SK-N-SH (cell line): ENCODE measurements around the gene ALPG. TPM values are rescaled to one million over a fixed set of nuclear protein-coding genes. Genes with fewer than 3 reads are reported as not detected.
A peak's percentile ranks its signal among the peaks of the same experiment; 100 is the strongest.

Source experiments
- CTCF ChIA-PET: fragments of 300-600, 350-600 bp; formaldehyde crosslinking; extraction: SDS; loops from one replicate; lab custom pipeline; 2021; lab: Yijun Ruan, JAX
- POLR2A ChIA-PET: fragments of 350-600 bp; sonication (Branson Sonifier 250); formaldehyde crosslinking; extraction: SDS; loops from one replicate; lab custom pipeline; 2020; ENCODE audit warnings: antibody characterized with exemption, inconsistent platforms; lab: Yijun Ruan, JAX
- DNase-seq: peaks from one replicate; pipeline ENCODE4 v3.0.0; 2012
- H2AFZ ChIP-seq: fragments of 200-600 bp; sonication (generic); 2 replicates; pipeline ENCODE4 v1.8.1; 2016; ENCODE audit warnings: antibody characterized with exemption, mild to moderate bottlenecking, low read depth
- H3F3A ChIP-seq: fragments of 200-600 bp; sonication (generic); replicated peaks from 2 replicates; pipeline ENCODE3; 2016; ENCODE audit warnings: antibody characterized with exemption, mild to moderate bottlenecking; ENCODE audit not compliant: insufficient read depth
- H3K27ac ChIP-seq, 2 experiments: fragments of 200-500 bp in 1 of 2; fragments of 200-600 bp in 1 of 2; sonication (Bioruptor generic) in 1 of 2; sonication (generic), shearing (Covaris generic) in 1 of 2; 2 replicates each; pipeline versions ENCODE4 v1.5.1 to v1.6.1; 2014 to 2016; ENCODE audit warnings: low read depth in 2 of 2, inconsistent platforms in 1 of 2, low read length in 1 of 2, mild to moderate bottlenecking in 1 of 2, mixed read lengths in 1 of 2
- H3K27me3 ChIP-seq: fragments of 200-600 bp; sonication (generic), shearing (Covaris generic); 2 replicates; pipeline ENCODE4 v1.6.1; 2016; ENCODE audit warnings: mixed run types; ENCODE audit not compliant: insufficient read depth
- H3K36me3 ChIP-seq, 2 experiments: fragments of 200-500 bp in 1 of 2; fragments of 200-600 bp in 1 of 2; sonication (Bioruptor generic) in 1 of 2; sonication (generic) in 1 of 2; replicated peaks in 1 of 2; 2 replicates each; pipeline versions ENCODE3 to v1.5.1; 2014 to 2016; ENCODE audit warnings: low read length in 1 of 2, mild to moderate bottlenecking in 1 of 2; ENCODE audit not compliant: insufficient read depth in 2 of 2, control insufficient read depth in 1 of 2
- H3K4me1 ChIP-seq, 2 experiments: fragments of 200-500 bp in 1 of 2; fragments of 200-600 bp in 1 of 2; sonication (Bioruptor generic) in 1 of 2; sonication (generic), shearing (Covaris generic) in 1 of 2; 2 replicates each; pipeline versions ENCODE4 v1.5.1 to v1.6.1; 2014 to 2016; ENCODE audit warnings: low read depth in 1 of 2, low read length in 1 of 2, mixed run types in 1 of 2; ENCODE audit not compliant: insufficient read depth in 2 of 2, control insufficient read depth in 1 of 2
- H3K4me2 ChIP-seq: fragments of 200-600 bp; sonication (generic), shearing (Covaris generic); 2 replicates; pipeline ENCODE4 v1.6.1; 2017; ENCODE audit warnings: mixed run types
- H3K4me3 ChIP-seq, 2 experiments: fragments of 200-500 bp in 1 of 2; fragments of 200-600 bp in 1 of 2; sonication (Bioruptor generic) in 1 of 2; sonication (generic), shearing (Covaris generic) in 1 of 2; 2 replicates each; pipeline versions ENCODE4 v1.5.1 to v1.8.1; 2014 to 2016; ENCODE audit warnings: low read depth in 2 of 2, inconsistent platforms in 1 of 2, low read length in 1 of 2, mild to moderate bottlenecking in 1 of 2, mixed read lengths in 1 of 2, moderate library complexity in 1 of 2
- H3K79me2 ChIP-seq: fragments of 200-600 bp; sonication (generic); 2 replicates; pipeline ENCODE4 v1.8.1; 2017; ENCODE audit warnings: mild to moderate bottlenecking; ENCODE audit not compliant: insufficient read depth
- H3K9ac ChIP-seq: fragments of 200-600 bp; sonication (generic); 2 replicates; pipeline ENCODE4 v1.6.1; 2017; ENCODE audit warnings: mixed run types
- H3K9me2 ChIP-seq: fragments of 200-600 bp; sonication (generic); 2 replicates; pipeline ENCODE4 v1.6.1; 2017; ENCODE audit warnings: mixed run types
- H3K9me3 ChIP-seq: fragments of 200-600 bp; sonication (generic); 2 replicates; pipeline ENCODE4 v1.6.1; 2017; ENCODE audit warnings: mixed run types, mild to moderate bottlenecking, moderate library complexity
- H4K20me1 ChIP-seq: fragments of 200-600 bp; sonication (generic); 2 replicates; pipeline ENCODE4 v1.6.1; 2017; ENCODE audit warnings: mild to moderate bottlenecking, mixed run types; ENCODE audit not compliant: insufficient read depth
- CHD2 ChIP-seq: fragments of 150-350 bp; IDR thresholded peaks from 2 replicates; pipeline ENCODE4 v1.6.1; 2018; ENCODE audit warnings: low read length; ENCODE audit not compliant: partially characterized antibody
- FOSL2 ChIP-seq: IDR thresholded peaks from 2 replicates; pipeline ENCODE4 v1.4.0; 2012; ENCODE audit warnings: low read depth, mild to moderate bottlenecking, moderate library complexity, borderline replicate concordance
- FOXJ3 ChIP-seq: sonication (generic); formaldehyde crosslinking; IDR thresholded peaks from 2 replicates; pipeline ENCODE4 v1.5.1; 2020; ENCODE audit warnings: mild to moderate bottlenecking, missing genetic modification reagents
- FOXM1 ChIP-seq: IDR thresholded peaks from 2 replicates; pipeline ENCODE4 v1.4.0; 2012; ENCODE audit warnings: low read depth, mild to moderate bottlenecking
- MXI1 ChIP-seq: IDR thresholded peaks from 2 replicates; pipeline ENCODE4 v1.6.1; 2012; ENCODE audit warnings: mild to moderate bottlenecking, low read depth, low read length, improper control_type of control experiment
- NFIC ChIP-seq: IDR thresholded peaks from 2 replicates; pipeline ENCODE4 v1.4.0; 2012; ENCODE audit warnings: borderline replicate concordance
- RAD21 ChIP-seq: IDR thresholded peaks from 2 replicates; pipeline ENCODE4 v1.6.1; 2012; ENCODE audit warnings: mild to moderate bottlenecking, low read length
- RXRA ChIP-seq: IDR thresholded peaks from 2 replicates; pipeline ENCODE4 v1.4.0; 2012; ENCODE audit warnings: low read depth, mild to moderate bottlenecking, borderline replicate concordance
- SIN3A ChIP-seq: IDR thresholded peaks from 2 replicates; pipeline ENCODE4 v1.6.1; 2012; ENCODE audit warnings: low read depth, mild to moderate bottlenecking, low read length, moderate library complexity, borderline replicate concordance
- TAF1 ChIP-seq: IDR thresholded peaks from 2 replicates; pipeline ENCODE4 v1.6.1; 2012; ENCODE audit warnings: low read depth, mild to moderate bottlenecking, low read length, moderate library complexity, borderline replicate concordance
- TCF12 ChIP-seq: IDR thresholded peaks from 2 replicates; pipeline ENCODE4 v1.4.0; 2012
- TEAD4 ChIP-seq: IDR thresholded peaks from 2 replicates; pipeline ENCODE4 v1.4.0; 2012; ENCODE audit warnings: mild to moderate bottlenecking, borderline replicate concordance; ENCODE audit not compliant: insufficient read depth
- YY1 ChIP-seq: IDR thresholded peaks from 2 replicates; pipeline ENCODE4 v1.4.0; 2012; ENCODE audit warnings: low read depth, mild to moderate bottlenecking
- WGBS: methylation state at CpG from one replicate; pipeline ENCODE4 v1.1.6; 2017; ENCODE audit warnings: low lambda C conversion rate; 5-methylcytosine and 5-hydroxymethylcytosine counted together
- polyA plus RNA-seq, 3 experiments: library from polyadenylated mRNA; depleted of rRNA; stranded (reverse); fragments of >200 nt; gene quantifications; 2 replicates each; pipeline ENCODE4 v1.2.3, GENCODE V29; 2012
- TF ChIP-seq, protein P1 (sequence below): fragments of 200-600 bp; sonication (generic); IDR thresholded peaks from 2 replicates; pipeline ENCODE4 v1.6.1; 2017; ENCODE audit warnings: antibody characterized with exemption, mild to moderate bottlenecking, moderate library complexity
- TF ChIP-seq, protein P2 (sequence below): fragments of 150-350 bp; IDR thresholded peaks from 2 replicates; pipeline ENCODE4 v1.6.1; 2016; ENCODE audit warnings: mild to moderate bottlenecking, low read depth, low read length

Gene ALPG
- polyA plus RNA-seq, 1 of the 3 experiments (the other 2 are of a cell fraction) = not detected

DNA sequence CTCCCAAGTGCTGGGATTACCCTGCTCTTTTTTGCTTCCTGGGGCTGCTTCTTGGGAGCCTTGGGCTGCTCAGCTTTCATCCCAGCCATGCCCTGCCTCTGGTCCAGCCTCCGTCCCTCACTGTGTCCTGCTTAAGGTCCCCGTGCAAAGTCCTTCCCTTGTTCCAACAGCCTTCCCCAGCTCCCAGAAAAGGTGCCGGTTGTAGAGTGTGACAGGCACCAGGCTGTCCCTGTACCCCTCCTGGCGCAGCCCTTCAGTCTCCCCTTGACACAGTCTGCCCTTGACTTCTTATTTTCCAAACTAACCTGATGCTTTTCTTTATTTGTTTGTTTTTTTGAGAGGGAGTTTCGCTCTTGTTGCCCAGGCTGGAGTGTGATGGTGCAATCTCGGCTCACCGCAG is 29.2 kb downstream of the ALPG start:
- Histone ChIP-seq H3K4me2 (no peak overlapping the region), H2AFZ (no peak overlapping the region), H3K4me3 (no peak overlapping the region), H3K9ac (no peak overlapping the region), H3K36me3 (no peaks in the 10 kb centered on the region), H3K27ac (no peak overlapping the region), H3K4me1 (no peaks in the 10 kb centered on the region; a peak in 1 of 4 replicates), H3F3A (no peaks in the 10 kb centered on the region), H4K20me1 (no peaks in the 10 kb centered on the region), H3K27me3 (no peaks in the 10 kb centered on the region; the same call in 1 of the 2 replicates), H3K9me2 (no peaks in the 10 kb centered on the region), H3K79me2 (no peaks in the 10 kb centered on the region), H3K9me3 (no peaks in the 10 kb centered on the region)
- WGBS = 69% methylated on average over 7 of the region's 7 CpGs
- POLR2A ChIA-PET = no interaction called here
- CTCF ChIA-PET = interaction anchor here (1.0 to 5.0 kb wide), 9 partner anchors 9 to 535 kb away, joined by 3 to 40 read pairs (median 5); no protein-coding TSS in a partner anchor
- DNase-seq = peak; percentile 5
- TF ChIP-seq, protein P1, sequence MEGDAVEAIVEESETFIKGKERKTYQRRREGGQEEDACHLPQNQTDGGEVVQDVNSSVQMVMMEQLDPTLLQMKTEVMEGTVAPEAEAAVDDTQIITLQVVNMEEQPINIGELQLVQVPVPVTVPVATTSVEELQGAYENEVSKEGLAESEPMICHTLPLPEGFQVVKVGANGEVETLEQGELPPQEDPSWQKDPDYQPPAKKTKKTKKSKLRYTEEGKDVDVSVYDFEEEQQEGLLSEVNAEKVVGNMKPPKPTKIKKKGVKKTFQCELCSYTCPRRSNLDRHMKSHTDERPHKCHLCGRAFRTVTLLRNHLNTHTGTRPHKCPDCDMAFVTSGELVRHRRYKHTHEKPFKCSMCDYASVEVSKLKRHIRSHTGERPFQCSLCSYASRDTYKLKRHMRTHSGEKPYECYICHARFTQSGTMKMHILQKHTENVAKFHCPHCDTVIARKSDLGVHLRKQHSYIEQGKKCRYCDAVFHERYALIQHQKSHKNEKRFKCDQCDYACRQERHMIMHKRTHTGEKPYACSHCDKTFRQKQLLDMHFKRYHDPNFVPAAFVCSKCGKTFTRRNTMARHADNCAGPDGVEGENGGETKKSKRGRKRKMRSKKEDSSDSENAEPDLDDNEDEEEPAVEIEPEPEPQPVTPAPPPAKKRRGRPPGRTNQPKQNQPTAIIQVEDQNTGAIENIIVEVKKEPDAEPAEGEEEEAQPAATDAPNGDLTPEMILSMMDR = no peak
- TF ChIP-seq TEAD4 = no peak
- no peak for TF ChIP-seq TCF12
- no peak for TF ChIP-seq RAD21

DNA sequence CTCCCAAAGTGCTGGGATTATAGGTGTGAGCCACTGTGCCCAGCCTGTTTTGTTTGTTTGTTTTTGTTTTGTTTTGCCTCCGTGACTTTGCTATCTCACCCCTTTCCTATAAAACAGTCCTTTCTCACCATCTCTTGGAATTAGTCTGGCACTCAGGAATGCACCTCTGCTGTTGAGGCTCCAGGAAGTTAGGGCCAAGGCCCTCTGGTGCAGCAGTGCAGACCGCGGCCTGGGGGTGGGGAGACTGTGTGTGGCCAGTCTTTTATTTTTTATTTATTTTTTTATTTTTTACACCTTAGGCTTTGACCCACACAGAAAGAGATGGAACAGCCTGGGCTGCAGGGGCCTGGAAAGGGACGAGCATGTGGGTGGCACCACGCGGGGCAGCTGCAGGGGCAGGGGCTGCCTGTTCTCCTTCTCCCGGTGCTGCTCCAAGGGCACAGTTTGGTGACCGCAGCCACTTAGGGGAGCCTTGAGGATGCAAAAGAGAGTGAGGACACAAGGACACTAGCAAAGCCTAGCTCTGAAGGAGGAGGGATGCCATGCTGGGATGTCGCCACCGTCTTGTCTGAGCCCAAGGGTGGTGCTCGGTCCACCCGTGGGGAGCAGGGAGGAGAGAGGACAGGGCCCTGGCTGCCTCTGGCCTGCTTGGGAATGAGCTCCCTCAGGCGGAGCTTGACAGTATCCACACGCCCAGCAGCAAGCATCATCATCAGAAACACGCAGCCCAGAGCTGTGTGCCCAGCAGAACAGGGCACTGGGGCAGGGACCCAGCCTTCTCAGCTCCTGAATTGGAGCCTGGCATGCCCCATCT is 29.9 kb downstream of the ALPG start:
- Histone ChIP-seq H3K27ac (no peak overlapping the region), H3K9me3 (no peaks in the 10 kb centered on the region), H4K20me1 (no peaks in the 10 kb centered on the region), H3K9ac (no peak overlapping the region), H3K36me3 (no peaks in the 10 kb centered on the region), H3K4me3 (no peak overlapping the region), H3K4me1 (no peaks in the 10 kb centered on the region; a peak in 1 of 4 replicates), H3K79me2 (no peaks in the 10 kb centered on the region), H3F3A (no peaks in the 10 kb centered on the region), H2AFZ (no peak overlapping the region), H3K27me3 (no peaks in the 10 kb centered on the region), H3K9me2 (no peaks in the 10 kb centered on the region), H3K4me2 (no peak overlapping the region)
- 84% methylated on average over 8 of the region's 15 CpGs for WGBS
- CTCF ChIA-PET = interaction anchor here (0.8 to 5.0 kb wide), 11 partner anchors 8 to 534 kb away, joined by 3 to 40 read pairs (median 4); no protein-coding TSS in a partner anchor
- TF ChIP-seq TAF1 = no peak
- TF ChIP-seq FOXM1 = no peak
- no peak for TF ChIP-seq MXI1
- POLR2A ChIA-PET = interaction anchor here (0.6 kb wide), 1 partner anchor 1058 kb away, joined by 3 read pairs; no protein-coding TSS in a partner anchor
- peak; percentile 11 for DNase-seq

DNA sequence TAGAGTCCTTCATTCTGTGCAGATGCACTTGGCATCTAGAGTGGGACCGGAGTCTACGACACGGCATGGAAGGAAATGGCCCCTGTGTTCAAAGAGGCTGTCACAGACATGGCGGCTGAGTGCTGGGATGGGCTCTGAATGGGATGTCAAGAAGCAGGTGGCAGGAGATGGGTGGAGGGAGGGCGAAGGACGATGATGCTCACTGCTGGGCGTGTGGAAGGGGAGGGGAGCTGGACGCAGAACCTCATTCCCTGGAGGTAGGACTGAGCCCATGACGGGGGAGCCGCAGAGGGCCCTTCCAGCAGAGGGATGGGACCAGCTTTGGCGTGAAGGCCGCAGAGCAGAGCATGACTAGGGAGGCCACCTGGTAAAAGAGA is 30.5 kb downstream of the ALPG start:
- H4K20me1 ChIP-seq = no peaks in the 10 kb centered on the region
- H3K4me3 ChIP-seq = no peak overlapping the region
- CTCF ChIA-PET = interaction anchor here (0.7 to 5.0 kb wide), 10 partner anchors 16 to 535 kb away, joined by 3 to 40 read pairs (median 4); no protein-coding TSS in a partner anchor
- H3K4me1 ChIP-seq = no peaks in the 10 kb centered on the region; a peak in 1 of 4 replicates
- no peaks in the 10 kb centered on the region for H3K79me2 ChIP-seq
- POLR2A ChIA-PET = interaction anchor here (0.6 kb wide), 1 partner anchor 1058 kb away, joined by 3 read pairs; no protein-coding TSS in a partner anchor
- no peaks in the 10 kb centered on the region for H3K9me2 ChIP-seq
- 70% methylated on average over 12 of the region's 12 CpGs for WGBS
- no peaks in the 10 kb centered on the region for H3F3A ChIP-seq
- H3K36me3 ChIP-seq = no peaks in the 10 kb centered on the region
- no peak overlapping the region for H3K27ac ChIP-seq
- no peak overlapping the region for H3K4me2 ChIP-seq
- no peak overlapping the region for H3K9ac ChIP-seq
- H3K9me3 ChIP-seq = no peaks in the 10 kb centered on the region
- H2AFZ ChIP-seq = no peak overlapping the region
- peak; percentile 10 for DNase-seq
- H3K27me3 ChIP-seq = no peaks in the 10 kb centered on the region
- TF ChIP-seq, protein P1 = no peak
- TF ChIP-seq NFIC (no peak), RXRA (no peak), FOXJ3 (no peak), SIN3A (no peak), FOSL2 (no peak), YY1 (no peak), RAD21 (no peak), TEAD4 (no peak), CHD2 (no peak)
- TF ChIP-seq, protein P2, sequence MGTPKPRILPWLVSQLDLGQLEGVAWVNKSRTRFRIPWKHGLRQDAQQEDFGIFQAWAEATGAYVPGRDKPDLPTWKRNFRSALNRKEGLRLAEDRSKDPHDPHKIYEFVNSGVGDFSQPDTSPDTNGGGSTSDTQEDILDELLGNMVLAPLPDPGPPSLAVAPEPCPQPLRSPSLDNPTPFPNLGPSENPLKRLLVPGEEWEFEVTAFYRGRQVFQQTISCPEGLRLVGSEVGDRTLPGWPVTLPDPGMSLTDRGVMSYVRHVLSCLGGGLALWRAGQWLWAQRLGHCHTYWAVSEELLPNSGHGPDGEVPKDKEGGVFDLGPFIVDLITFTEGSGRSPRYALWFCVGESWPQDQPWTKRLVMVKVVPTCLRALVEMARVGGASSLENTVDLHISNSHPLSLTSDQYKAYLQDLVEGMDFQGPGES = no peak
